ENCODE results near the gene MTG2.

MTG2 gene

DNA sequence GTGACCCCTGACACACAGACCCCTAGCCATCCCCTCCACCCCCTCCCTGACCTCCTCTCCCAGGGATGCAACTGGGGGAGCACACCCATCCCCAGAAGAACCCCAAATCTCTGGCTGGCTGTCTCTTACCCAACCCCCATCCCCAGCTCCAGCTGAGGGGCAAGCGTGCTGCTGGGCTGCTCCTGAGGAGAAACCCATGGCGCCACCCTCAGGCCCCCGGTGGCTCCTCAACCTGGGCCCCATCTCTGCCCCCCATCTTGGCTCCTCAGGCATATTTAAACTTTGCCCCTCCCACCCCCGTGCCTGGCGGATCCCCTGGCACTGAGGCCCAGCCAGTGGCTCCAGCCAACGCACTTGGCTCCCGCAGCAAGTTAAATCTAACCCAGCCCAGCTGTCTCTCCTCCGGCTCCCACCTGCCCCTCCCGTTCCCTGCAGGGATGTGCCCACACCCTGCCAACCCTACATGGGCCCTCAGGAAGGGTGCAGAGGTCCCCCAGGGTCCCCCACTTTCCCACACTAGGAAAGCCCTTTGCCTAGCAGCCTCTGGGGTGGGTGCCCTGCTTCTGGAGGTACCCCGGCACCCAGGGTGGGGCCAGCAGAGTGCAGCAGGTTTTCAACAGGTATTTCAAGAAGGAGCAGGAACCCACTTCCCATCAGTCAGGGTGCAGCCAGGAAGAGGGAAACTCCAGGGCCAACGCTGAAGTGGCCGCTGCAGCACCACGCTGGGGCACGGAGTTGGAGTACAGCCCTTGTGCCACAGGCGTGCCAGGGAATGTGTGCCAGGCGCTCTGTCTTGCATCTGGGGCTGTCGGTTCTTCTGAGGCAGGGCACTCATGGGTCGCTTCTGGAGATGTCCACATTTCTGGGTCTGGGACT, 50.2 kb downstream of the MTG2 start:
- DNase-seq, result no peak
- H3K27ac ChIP-seq, result no peak overlapping the region

DNA sequence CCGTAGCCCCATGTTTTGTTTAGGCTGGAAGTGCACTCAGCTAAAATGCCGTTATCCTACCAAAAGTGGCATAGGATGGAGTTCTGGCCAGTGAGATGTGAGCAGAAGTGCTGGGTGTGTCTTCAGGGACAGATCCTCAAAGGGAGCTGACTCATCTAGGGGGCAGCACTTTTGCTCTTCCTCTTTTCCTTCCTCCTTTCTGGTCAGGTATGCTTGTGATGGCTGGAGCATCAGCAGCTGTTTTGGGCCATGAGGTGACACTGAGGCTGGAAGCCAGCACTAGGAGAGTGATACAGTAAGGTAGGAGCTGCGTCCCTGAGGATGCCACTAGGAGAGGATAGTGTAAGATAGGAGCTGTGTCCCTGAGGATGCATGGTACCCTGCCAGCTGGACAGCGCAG, 50.9 kb downstream of the MTG2 start:
- H3K36me3 ChIP-seq, result no peaks in the 10 kb centered on the region
- TF ChIP-seq CTCF (IDR thresholded peaks at IDR 0.05; ENCODE audit: low read depth, low read length), result no peak
- no peak overlapping the region for H3K4me3 ChIP-seq (ENCODE audit: low read depth, low read length)
- no peak for DNase-seq
- no peaks in the 10 kb centered on the region for H3K27me3 ChIP-seq (ENCODE audit: insufficient read depth, low read depth, severe bottlenecking)
- H3K9me3 ChIP-seq (ENCODE audit: severe bottlenecking), result peaks cover 3% of the 10 kb centered on the region
- H3K27ac ChIP-seq, result no peak overlapping the region

More for the DNA sequence above, 50.2 kb downstream of the MTG2 start:
- Histone ChIP-seq H3K36me3 (no peaks in the 10 kb centered on the region), H3K9me3 (ENCODE audit: severe bottlenecking) (peaks cover 3% of the 10 kb centered on the region), H3K27me3 (ENCODE audit: insufficient read depth, low read depth, severe bottlenecking) (no peaks in the 10 kb centered on the region), H3K4me3 (ENCODE audit: low read depth, low read length) (no peak overlapping the region)
- TF ChIP-seq CTCF (IDR thresholded peaks at IDR 0.05; ENCODE audit: low read depth, low read length), result no peak

DNA sequence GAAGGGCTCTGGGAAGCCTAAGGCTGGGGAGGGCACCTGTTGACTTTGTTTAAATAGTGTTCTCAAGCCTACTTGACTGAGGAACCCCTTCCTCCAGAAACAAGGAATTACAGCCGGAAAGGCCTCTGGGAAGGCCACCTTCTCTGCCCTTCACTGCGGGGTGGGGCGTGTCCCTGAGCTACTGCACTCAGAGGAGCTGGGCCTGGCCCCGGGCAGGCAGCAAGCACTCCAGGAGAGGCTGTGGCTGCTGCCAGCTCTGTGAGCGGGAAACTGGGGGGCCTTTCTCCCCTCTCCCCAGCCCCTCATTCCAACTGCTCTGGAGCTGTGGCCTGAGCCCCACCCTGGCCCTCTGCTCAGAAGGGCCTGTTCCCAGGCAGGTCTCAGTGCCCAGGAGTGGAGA, 51.5 kb downstream of the MTG2 start:
- H3K27ac ChIP-seq, result no peak overlapping the region
- no peak for TF ChIP-seq CTCF (IDR thresholded peaks at IDR 0.05; ENCODE audit: low read depth, low read length)
- H3K27me3 ChIP-seq (ENCODE audit: insufficient read depth, low read depth, severe bottlenecking), result no peaks in the 10 kb centered on the region

DNA sequence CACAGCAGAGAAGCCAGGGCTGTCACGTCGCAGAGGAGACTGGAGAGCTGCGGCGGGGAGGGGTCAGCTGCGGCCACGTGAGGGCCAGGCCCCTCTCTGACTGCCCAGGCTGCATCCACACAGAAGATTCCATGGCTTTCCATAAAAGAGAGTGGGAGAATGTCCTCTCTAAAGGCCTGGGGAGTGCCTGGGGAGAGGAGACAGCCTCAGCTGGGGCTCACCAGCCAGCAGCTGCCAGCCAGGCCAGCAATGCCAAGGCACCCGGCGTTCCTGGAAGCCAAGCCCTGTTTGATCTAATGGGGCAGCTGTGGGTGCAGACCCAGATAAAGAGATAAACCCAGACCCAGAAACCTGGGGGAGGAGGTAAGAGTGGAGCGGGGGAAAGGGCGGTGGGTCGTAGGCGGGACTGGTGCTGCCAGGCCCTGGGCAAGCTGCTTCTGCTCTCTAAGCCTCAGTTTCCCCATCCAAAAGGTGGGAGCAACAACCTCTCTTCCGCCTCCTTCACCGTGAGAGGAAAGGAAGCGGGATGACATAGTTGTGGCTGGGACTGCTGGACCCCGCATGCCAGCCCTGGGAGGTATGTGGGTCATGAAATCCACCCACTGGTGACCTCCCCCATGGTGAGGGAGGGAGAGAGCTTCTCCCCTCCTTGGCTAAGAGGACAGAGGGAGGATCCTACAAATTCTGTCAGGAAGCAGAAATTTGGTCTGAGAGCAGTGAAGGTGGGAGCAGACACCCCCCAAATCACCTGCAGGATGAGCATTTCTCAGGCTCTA, 52.4 kb downstream of the MTG2 start:
- no peak overlapping the region for H3K27ac ChIP-seq
- DNase-seq, result no peak
- peaks cover 3% of the 10 kb centered on the region for H3K9me3 ChIP-seq (ENCODE audit: severe bottlenecking)
- H3K4me3 ChIP-seq (ENCODE audit: low read depth, low read length), result no peak overlapping the region
- H3K27me3 ChIP-seq (ENCODE audit: insufficient read depth, low read depth, severe bottlenecking), result no peaks in the 10 kb centered on the region
- H3K36me3 ChIP-seq, result no peaks in the 10 kb centered on the region
- TF ChIP-seq CTCF (IDR thresholded peaks at IDR 0.05; ENCODE audit: low read depth, low read length), result no peak

More for the DNA sequence above, 51.5 kb downstream of the MTG2 start:
- peaks cover 3% of the 10 kb centered on the region for H3K9me3 ChIP-seq (ENCODE audit: severe bottlenecking)
- no peak for DNase-seq
- no peaks in the 10 kb centered on the region for H3K36me3 ChIP-seq
- no peak overlapping the region for H3K4me3 ChIP-seq (ENCODE audit: low read depth, low read length)

DNA sequence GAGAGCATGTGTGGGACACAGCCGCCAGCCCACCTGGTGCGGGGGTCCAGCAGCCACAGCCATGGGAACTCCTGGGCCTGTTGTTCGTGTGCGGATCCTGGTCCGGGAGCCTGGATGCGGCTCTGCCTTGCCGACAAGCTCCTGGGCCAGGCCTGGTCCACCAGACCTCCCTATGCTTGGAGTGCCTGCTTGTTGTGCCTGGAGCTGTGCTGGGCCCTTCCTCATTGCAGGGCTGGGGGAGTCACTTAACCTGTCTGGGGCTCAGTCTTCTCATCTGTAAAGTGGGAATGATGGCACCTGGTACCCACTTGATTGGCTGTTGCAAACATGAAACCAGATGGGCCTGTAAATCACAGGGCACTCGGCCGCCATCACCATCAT, 52.9 kb downstream of the MTG2 start:
- Histone ChIP-seq H3K36me3 (no peaks in the 10 kb centered on the region), H3K27me3 (ENCODE audit: insufficient read depth, low read depth, severe bottlenecking) (no peaks in the 10 kb centered on the region), H3K27ac (no peak overlapping the region), H3K9me3 (ENCODE audit: severe bottlenecking) (peaks cover 3% of the 10 kb centered on the region), H3K4me3 (ENCODE audit: low read depth, low read length) (no peak overlapping the region)
- TF ChIP-seq CTCF (IDR thresholded peaks at IDR 0.05; ENCODE audit: low read depth, low read length), result no peak
- DNase-seq, result no peak

Measured in WERI-Rb-1 (cell line).